T-helper 2 cell treated with Interferon-gamma antibody and Interleukin-4, amounts not matched to agents 5 μg/mL and 100 μg/mL, for 36 hours (primary cell): Measurements from ENCODE around the gene MED9.

Experiments used
- DNase-seq: peaks from one replicate; pipeline ENCODE4 v3.0.0; 2021; ENCODE audit warnings: low spot score
- H3K27ac Mint-ChIP-seq: one replicate; pipeline ENCODE4 v1.8.0; 2021; ENCODE audit warnings: mild to moderate bottlenecking, mixed read lengths
- H3K27me3 Mint-ChIP-seq: one replicate; pipeline ENCODE4 v1.8.0; 2021; ENCODE audit warnings: low read depth, mixed read lengths
- H3K36me3 Mint-ChIP-seq: one replicate; pipeline ENCODE4 v1.8.0; 2021; ENCODE audit warnings: low read depth, mixed read lengths
- H3K4me1 Mint-ChIP-seq: one replicate; pipeline ENCODE4 v1.8.0; 2021; ENCODE audit warnings: low read depth, mixed read lengths
- H3K4me3 Mint-ChIP-seq: one replicate; pipeline ENCODE4 v1.8.0; 2022; ENCODE audit warnings: mild to moderate bottlenecking, moderate library complexity, mixed read lengths
- H3K9me3 Mint-ChIP-seq: one replicate; pipeline ENCODE4 v1.8.0; 2021; ENCODE audit warnings: mixed read lengths

The MED9 gene

GRCh38 chr17:17516941-17517720 is 40.3 kb downstream of the MED9 start:
- H3K4me1 Mint-ChIP-seq = no peaks in the 10 kb centered on the region
- no peak overlapping the region for H3K27ac Mint-ChIP-seq
- H3K4me3 Mint-ChIP-seq = no peak overlapping the region
- H3K27me3 Mint-ChIP-seq = no peaks in the 10 kb centered on the region
- no peaks in the 10 kb centered on the region for H3K9me3 Mint-ChIP-seq
- no peak for DNase-seq
- no peaks in the 10 kb centered on the region for H3K36me3 Mint-ChIP-seq

GRCh38 chr17:17518014-17518413 is 41.2 kb downstream of the MED9 start:
- H3K4me3 Mint-ChIP-seq = no peak overlapping the region
- no peak for DNase-seq
- H3K4me1 Mint-ChIP-seq = no peaks in the 10 kb centered on the region
- H3K27ac Mint-ChIP-seq = no peak overlapping the region
- no peaks in the 10 kb centered on the region for H3K9me3 Mint-ChIP-seq
- H3K36me3 Mint-ChIP-seq = no peaks in the 10 kb centered on the region
- no peaks in the 10 kb centered on the region for H3K27me3 Mint-ChIP-seq

- Mint-ChIP-seq H3K9me3 (no peaks in the 10 kb centered on the region), H3K36me3 (no peaks in the 10 kb centered on the region)
- DNase-seq = no peak
These were observed 42.2 kb downstream of the MED9 start for GRCh38 chr17:17518951-17519350.

GRCh38 chr17:17519886-17520285 is 43.1 kb downstream of the MED9 start:
- DNase-seq = no peak
- no peaks in the 10 kb centered on the region for H3K36me3 Mint-ChIP-seq
- no peaks in the 10 kb centered on the region for H3K9me3 Mint-ChIP-seq
- no peaks in the 10 kb centered on the region for H3K4me1 Mint-ChIP-seq
- H3K4me3 Mint-ChIP-seq = no peak overlapping the region
- H3K27me3 Mint-ChIP-seq = no peaks in the 10 kb centered on the region
- H3K27ac Mint-ChIP-seq = no peak overlapping the region

More at GRCh38 chr17:17518951-17519350, 42.2 kb downstream of the MED9 start:
- H3K4me1 Mint-ChIP-seq = no peaks in the 10 kb centered on the region
- H3K4me3 Mint-ChIP-seq = no peak overlapping the region
- no peak overlapping the region for H3K27ac Mint-ChIP-seq
- H3K27me3 Mint-ChIP-seq = no peaks in the 10 kb centered on the region

GRCh38 chr17:17520599-17521232 is 43.9 kb downstream of the MED9 start:
- Mint-ChIP-seq H3K36me3 (no peaks in the 10 kb centered on the region), H3K9me3 (no peaks in the 10 kb centered on the region), H3K27ac (no peak overlapping the region), H3K4me1 (no peaks in the 10 kb centered on the region), H3K27me3 (no peaks in the 10 kb centered on the region), H3K4me3 (no peak overlapping the region)
- DNase-seq = no peak

GRCh38 chr17:17523001-17523730 is 46.4 kb downstream of the MED9 start:
- Mint-ChIP-seq H3K27me3 (no peaks in the 10 kb centered on the region), H3K4me1 (no peaks in the 10 kb centered on the region), H3K36me3 (no peaks in the 10 kb centered on the region), H3K9me3 (no peaks in the 10 kb centered on the region), H3K4me3 (no peak overlapping the region), H3K27ac (no peak overlapping the region)
- no peak for DNase-seq

DNA sequence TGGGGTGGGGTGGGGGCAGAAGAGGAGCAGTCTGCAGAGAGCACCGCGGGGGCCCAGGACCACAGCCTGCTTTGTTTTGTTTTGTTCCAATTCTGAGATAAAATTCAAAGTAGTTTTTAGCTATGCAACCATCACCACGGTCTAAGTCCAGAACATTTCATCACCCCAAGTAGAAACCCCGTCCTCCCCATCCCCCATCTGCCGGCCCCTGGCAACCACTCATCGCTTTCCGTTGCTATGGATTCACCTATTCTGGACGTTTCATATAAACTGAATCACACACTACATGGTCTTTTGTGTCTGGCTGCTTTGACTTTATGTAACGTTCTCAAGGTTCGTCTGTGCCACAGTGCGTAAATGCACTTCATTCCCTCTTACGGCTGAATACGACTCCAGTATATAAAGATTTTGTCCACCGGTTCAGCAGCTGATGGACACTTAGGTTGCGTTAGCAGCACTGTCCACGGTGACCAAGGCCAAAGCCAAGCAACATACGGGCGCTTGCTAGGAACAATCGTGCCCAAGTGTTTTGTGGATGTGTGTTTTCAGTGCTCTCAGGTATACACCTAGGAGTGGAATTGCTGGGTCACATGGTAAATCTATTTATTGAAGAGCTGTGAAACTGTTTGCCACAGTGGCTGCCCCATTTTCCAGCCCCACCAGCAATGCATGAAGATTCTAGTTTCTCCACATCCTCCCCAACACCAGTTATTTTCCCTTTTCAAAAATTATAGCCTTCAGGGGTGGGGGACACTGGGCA is 47.1 kb downstream of the MED9 start:
- Mint-ChIP-seq H3K27ac (no peak overlapping the region), H3K27me3 (no peaks in the 10 kb centered on the region), H3K9me3 (no peaks in the 10 kb centered on the region), H3K36me3 (no peaks in the 10 kb centered on the region), H3K4me1 (no peaks in the 10 kb centered on the region), H3K4me3 (no peak overlapping the region)
- no peak for DNase-seq

GRCh38 chr17:17525311-17525710 is 48.5 kb downstream of the MED9 start:
- no peak for DNase-seq
- H3K9me3 Mint-ChIP-seq = no peaks in the 10 kb centered on the region
- no peaks in the 10 kb centered on the region for H3K4me1 Mint-ChIP-seq
- no peak overlapping the region for H3K4me3 Mint-ChIP-seq
- H3K27me3 Mint-ChIP-seq = no peaks in the 10 kb centered on the region
- no peaks in the 10 kb centered on the region for H3K36me3 Mint-ChIP-seq
- H3K27ac Mint-ChIP-seq = no peak overlapping the region

DNA sequence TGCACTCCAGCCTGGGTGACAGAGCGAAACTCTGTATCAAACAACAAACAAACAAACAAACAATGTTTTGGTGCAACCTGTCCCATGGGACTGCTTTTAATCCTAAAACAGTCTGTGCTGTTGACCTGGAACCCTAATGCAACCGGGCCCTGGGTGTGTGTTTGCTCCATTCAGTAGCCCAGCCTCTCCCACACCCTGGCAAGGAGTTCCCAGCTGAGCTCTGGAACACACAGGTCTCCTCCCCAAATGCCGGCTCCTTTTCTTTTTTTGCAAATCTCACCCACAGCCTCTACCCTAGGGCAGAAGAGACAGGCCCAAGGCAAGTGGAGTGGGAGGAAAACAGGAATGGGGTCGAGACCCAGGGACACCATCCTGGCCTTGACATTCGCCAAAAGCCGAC is 49.2 kb downstream of the MED9 start:
- Mint-ChIP-seq H3K4me3 (no peak overlapping the region), H3K4me1 (no peaks in the 10 kb centered on the region), H3K36me3 (no peaks in the 10 kb centered on the region), H3K27ac (no peak overlapping the region), H3K27me3 (no peaks in the 10 kb centered on the region), H3K9me3 (no peaks in the 10 kb centered on the region)
- DNase-seq = no peak

- Mint-ChIP-seq H3K4me1 (no peaks in the 10 kb centered on the region), H3K36me3 (no peaks in the 10 kb centered on the region), H3K27ac (no peak overlapping the region), H3K27me3 (no peaks in the 10 kb centered on the region), H3K9me3 (no peaks in the 10 kb centered on the region), H3K4me3 (no peak overlapping the region)
- no peak for DNase-seq
These were observed 49.6 kb downstream of the MED9 start for GRCh38 chr17:17526369-17526768.

DNA sequence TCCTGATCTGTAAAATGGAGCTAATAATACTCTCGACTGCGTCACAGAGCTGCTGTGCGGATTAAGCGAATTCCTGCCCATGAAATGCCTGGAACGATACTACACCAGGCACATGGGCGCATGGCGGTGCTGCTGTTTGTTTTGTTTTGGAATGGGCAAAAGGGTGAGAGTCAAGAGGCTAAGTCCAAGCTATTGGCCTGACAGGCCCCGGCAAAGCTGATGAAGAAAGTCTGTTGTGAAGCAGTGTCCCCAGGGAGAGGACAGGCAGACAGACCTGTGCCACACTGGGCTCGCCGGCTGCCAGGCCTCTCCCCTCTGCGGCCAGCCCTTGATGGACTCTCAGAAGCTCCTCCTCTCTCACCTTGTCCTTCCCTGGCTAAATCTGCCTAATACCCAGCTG is 50.7 kb downstream of the MED9 start:
- no peaks in the 10 kb centered on the region for H3K9me3 Mint-ChIP-seq
- no peak overlapping the region for H3K27ac Mint-ChIP-seq

DNA sequence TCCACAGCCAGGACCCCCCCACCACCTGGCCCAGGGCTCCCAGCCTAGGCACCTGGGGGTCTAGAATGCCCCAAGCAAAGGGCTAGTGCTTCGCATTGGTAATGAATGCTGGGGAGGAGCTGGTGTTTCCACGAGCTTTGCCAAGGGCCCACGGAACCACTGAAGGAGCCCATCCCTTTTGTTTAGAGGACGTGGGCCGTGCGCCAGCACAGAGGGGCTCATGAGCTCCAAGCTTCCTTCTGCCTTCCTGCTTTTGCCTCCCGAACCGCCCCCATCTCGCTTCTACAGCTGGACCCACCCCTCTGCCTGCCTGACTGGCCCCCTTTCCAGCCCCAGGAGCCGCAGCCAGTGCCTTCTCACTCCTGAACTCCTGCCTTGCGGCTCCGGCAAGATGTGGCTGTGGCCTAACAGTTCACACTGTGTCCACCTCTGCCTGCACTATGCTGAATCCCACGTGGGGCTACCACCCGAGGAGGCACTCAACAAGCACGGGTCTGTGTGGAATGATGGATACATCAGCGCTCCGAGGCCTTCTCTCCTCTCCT is 51.2 kb downstream of the MED9 start:
- H3K4me3 Mint-ChIP-seq = no peak overlapping the region

More for the DNA sequence above, 50.7 kb downstream of the MED9 start:
- H3K4me1 Mint-ChIP-seq = no peaks in the 10 kb centered on the region
- no peaks in the 10 kb centered on the region for H3K36me3 Mint-ChIP-seq
- DNase-seq = no peak
- H3K27me3 Mint-ChIP-seq = peaks cover 3% of the 10 kb centered on the region
- no peak overlapping the region for H3K4me3 Mint-ChIP-seq

GRCh38 chr17:17528696-17529652 is 52.2 kb downstream of the MED9 start:
- Mint-ChIP-seq H3K27ac (no peak overlapping the region), H3K4me1 (no peaks in the 10 kb centered on the region), H3K9me3 (no peaks in the 10 kb centered on the region), H3K36me3 (no peaks in the 10 kb centered on the region), H3K27me3 (peaks cover 3% of the 10 kb centered on the region), H3K4me3 (no peak overlapping the region)
- no peak for DNase-seq

More for the DNA sequence above, 51.2 kb downstream of the MED9 start:
- no peaks in the 10 kb centered on the region for H3K9me3 Mint-ChIP-seq
- no peaks in the 10 kb centered on the region for H3K4me1 Mint-ChIP-seq
- H3K27me3 Mint-ChIP-seq = peaks cover 3% of the 10 kb centered on the region
- H3K36me3 Mint-ChIP-seq = no peaks in the 10 kb centered on the region
- no peak for DNase-seq
- H3K27ac Mint-ChIP-seq = no peak overlapping the region
